SU-DHL-6 (cell line): Measurements from ENCODE around the gene ZBTB45.

Source experiments
- H2AFZ ChIP-seq: fragments of 200-600 bp; sonication (generic); 2 replicates; pipeline ENCODE4 v1.6.1; 2014; ENCODE audit warnings: low read depth, mild to moderate bottlenecking, moderate library complexity, mixed read lengths, antibody characterized with exemption, low read length; ENCODE audit not compliant: severe bottlenecking
- H3F3A ChIP-seq: fragments of 200-600 bp; shearing (Covaris generic); 2 replicates; pipeline ENCODE4 v1.6.0; 2016; ENCODE audit warnings: antibody characterized with exemption, mild to moderate bottlenecking; ENCODE audit not compliant: insufficient read depth
- H3K27ac ChIP-seq: fragments of 200-600 bp; sonication (generic); 2 replicates; pipeline ENCODE4 v1.5.1; 2016; ENCODE audit warnings: low read depth, mild to moderate bottlenecking, low read length, moderate library complexity, mixed read lengths
- H3K27me3 ChIP-seq: fragments of 200-600 bp; sonication (generic), shearing (Covaris generic); 2 replicates; pipeline ENCODE4 v1.6.0; 2014; ENCODE audit warnings: mild to moderate bottlenecking, low read length
- H3K36me3 ChIP-seq: fragments of 200-600 bp; sonication (generic); 2 replicates; pipeline ENCODE4 v1.6.1; 2014; ENCODE audit warnings: mild to moderate bottlenecking, low read length, mixed read lengths
- H3K4me2 ChIP-seq: fragments of 300-600, 200-600 bp; shearing (Covaris generic), sonication (generic); 2 replicates; pipeline ENCODE4 v1.6.0; 2014; ENCODE audit warnings: low read length, low read depth, mild to moderate bottlenecking; ENCODE audit not compliant: poor library complexity, severe bottlenecking
- H3K4me3 ChIP-seq: fragments of 200-600 bp; sonication (generic); 2 replicates; pipeline ENCODE4 v1.5.1; 2014; ENCODE audit warnings: antibody characterized with exemption, low read length, mild to moderate bottlenecking, mixed read lengths; ENCODE audit not compliant: insufficient read depth, poor library complexity, severe bottlenecking
- H3K79me2 ChIP-seq: fragments of 200-600 bp; sonication (generic); 2 replicates; pipeline ENCODE4 v1.6.1; 2014; ENCODE audit warnings: mild to moderate bottlenecking, low read length, moderate library complexity; ENCODE audit not compliant: insufficient read depth
- H3K9ac ChIP-seq: fragments of 200-600 bp; sonication (generic); 2 replicates; pipeline ENCODE4 v1.7.0; 2014; ENCODE audit warnings: mild to moderate bottlenecking, low read length
- H3K9me2 ChIP-seq: fragments of 200-600 bp; sonication (generic); replicated peaks from 2 replicates; pipeline ENCODE4 v1.6.1; 2014; ENCODE audit warnings: low read length; ENCODE audit not compliant: insufficient read depth
- H3K9me3 ChIP-seq: fragments of 200-600 bp; sonication (generic); 2 replicates; pipeline ENCODE4 v1.6.1; 2014; ENCODE audit warnings: low read length, mixed read lengths; ENCODE audit not compliant: insufficient read depth
- H4K20me1 ChIP-seq: fragments of 200-600 bp; sonication (generic); 2 replicates; pipeline ENCODE4 v1.6.1; 2014; ENCODE audit warnings: low read depth, mild to moderate bottlenecking, antibody characterized with exemption, low read length, moderate library complexity, mixed read lengths
- EZH2phosphoT487 ChIP-seq: fragments of 200-600 bp; sonication (generic), shearing (Covaris generic); conservative IDR thresholded peaks from 2 replicates; pipeline ENCODE4 v1.6.1; 2018; ENCODE audit warnings: mild to moderate bottlenecking, antibody characterized with exemption, low read length, moderate library complexity, mixed read lengths
- TF ChIP-seq, protein P1 (sequence below): fragments of 200-600 bp; sonication (generic); IDR thresholded peaks from one replicate; pipeline ENCODE4 v1.5.1; 2017; ENCODE audit warnings: antibody characterized with exemption, mild to moderate bottlenecking, low read length, moderate library complexity; ENCODE audit not compliant: insufficient read depth, poor library complexity, severe bottlenecking

ZBTB45 gene

DNA sequence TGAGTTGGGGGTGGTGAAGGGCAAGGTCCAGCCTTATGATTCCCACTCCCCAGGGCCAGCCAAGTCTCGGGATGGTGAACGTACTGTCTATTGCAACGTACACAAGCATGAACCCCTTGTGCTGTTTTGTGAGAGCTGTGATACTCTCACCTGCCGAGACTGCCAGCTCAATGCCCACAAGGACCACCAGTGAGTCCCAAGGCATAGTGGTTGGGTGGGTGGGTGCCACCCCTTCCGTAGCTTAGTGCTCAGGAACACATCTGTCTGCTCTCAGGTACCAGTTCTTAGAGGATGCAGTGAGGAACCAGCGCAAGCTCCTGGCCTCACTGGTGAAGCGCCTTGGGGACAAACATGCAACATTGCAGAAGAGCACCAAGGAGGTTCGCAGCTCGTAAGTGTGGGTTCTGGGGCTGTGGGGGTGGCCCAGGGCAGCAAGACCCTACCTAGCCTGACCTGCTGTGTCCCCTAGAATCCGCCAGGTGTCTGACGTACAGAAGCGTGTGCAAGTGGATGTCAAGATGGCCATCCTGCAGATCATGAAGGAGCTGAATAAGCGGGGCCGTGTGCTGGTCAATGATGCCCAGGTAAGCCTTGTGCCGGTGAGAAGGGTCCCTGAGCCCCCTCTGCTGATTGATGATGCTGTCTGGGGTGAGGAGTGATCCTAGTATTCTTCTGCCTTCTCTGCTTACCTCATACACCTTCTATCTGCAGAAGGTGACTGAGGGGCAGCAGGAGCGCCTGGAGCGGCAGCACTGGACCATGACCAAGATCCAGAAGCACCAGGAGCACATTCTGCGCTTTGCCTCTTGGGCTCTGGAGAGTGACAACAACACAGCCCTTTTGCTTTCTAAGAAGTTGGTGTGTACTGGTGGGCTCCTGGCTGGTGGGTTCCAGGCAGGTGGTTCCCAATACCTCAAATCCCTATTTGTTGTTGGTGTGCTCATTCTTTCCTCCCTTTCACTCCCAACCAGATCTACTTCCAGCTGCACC is 28.0 kb upstream of the ZBTB45 start:
- no peak overlapping the region for H2AFZ ChIP-seq
- H3F3A ChIP-seq, result peaks cover 23% of the 10 kb centered on the region
- no peaks in the 10 kb centered on the region for H3K9me2 ChIP-seq
- no peak overlapping the region for H3K27ac ChIP-seq
- no peak overlapping the region for H3K4me3 ChIP-seq
- no peaks in the 10 kb centered on the region for H3K9me3 ChIP-seq
- H3K4me2 ChIP-seq, result no peak overlapping the region
- peaks cover 40% of the 10 kb centered on the region for H3K79me2 ChIP-seq
- H3K36me3 ChIP-seq, result peaks cover 17% of the 10 kb centered on the region
- no peaks in the 10 kb centered on the region for H3K27me3 ChIP-seq
- H4K20me1 ChIP-seq, result peaks cover 24% of the 10 kb centered on the region
- TF ChIP-seq, protein P1, sequence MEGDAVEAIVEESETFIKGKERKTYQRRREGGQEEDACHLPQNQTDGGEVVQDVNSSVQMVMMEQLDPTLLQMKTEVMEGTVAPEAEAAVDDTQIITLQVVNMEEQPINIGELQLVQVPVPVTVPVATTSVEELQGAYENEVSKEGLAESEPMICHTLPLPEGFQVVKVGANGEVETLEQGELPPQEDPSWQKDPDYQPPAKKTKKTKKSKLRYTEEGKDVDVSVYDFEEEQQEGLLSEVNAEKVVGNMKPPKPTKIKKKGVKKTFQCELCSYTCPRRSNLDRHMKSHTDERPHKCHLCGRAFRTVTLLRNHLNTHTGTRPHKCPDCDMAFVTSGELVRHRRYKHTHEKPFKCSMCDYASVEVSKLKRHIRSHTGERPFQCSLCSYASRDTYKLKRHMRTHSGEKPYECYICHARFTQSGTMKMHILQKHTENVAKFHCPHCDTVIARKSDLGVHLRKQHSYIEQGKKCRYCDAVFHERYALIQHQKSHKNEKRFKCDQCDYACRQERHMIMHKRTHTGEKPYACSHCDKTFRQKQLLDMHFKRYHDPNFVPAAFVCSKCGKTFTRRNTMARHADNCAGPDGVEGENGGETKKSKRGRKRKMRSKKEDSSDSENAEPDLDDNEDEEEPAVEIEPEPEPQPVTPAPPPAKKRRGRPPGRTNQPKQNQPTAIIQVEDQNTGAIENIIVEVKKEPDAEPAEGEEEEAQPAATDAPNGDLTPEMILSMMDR, result no peak
- TF ChIP-seq EZH2phosphoT487, result no peak
- no peak overlapping the region for H3K9ac ChIP-seq

DNA sequence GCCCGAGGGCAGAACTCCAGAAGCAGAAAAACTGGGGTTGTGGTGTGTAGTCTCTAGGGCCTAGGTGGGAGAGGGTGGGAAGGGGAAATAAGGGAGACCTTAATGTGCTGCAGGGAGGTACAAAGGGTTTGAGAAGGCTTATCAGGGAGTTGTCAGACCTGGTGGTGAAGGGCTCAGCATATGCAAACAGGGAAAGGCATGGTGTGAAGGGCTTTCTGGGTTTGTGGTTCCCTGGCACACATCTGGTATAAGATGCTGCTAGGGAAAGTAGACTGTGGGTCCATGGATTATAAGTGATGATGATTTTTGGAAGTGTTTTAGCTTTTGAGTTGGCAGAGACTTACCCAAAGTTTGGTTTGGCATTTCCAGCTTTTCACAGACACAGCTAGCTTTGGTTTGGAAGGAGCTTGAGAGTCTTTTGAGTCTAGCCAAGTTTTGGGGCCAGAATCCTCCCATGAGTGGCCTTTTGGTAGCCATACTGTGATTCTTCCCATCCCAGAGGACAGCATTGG is 26.5 kb upstream of the ZBTB45 start:
- TF ChIP-seq, protein P1, result no peak
- TF ChIP-seq EZH2phosphoT487, result no peak
- Histone ChIP-seq H3K9me3 (no peaks in the 10 kb centered on the region), H4K20me1 (peaks cover 24% of the 10 kb centered on the region), H3K4me3 (peak overlapping the region; percentile 100), H2AFZ (no peak overlapping the region), H3K27ac (0 out of 2 replicates have a peak overlapping the region, but pooled peaks have one; percentile 82), H3K79me2 (peaks cover 40% of the 10 kb centered on the region), H3K9me2 (no peaks in the 10 kb centered on the region), H3K27me3 (no peaks in the 10 kb centered on the region), H3K4me2 (peak overlapping the region; percentile 77), H3K36me3 (peaks cover 17% of the 10 kb centered on the region), H3K9ac (peak overlapping the region; percentile 98), H3F3A (peaks cover 10% of the 10 kb centered on the region)

DNA sequence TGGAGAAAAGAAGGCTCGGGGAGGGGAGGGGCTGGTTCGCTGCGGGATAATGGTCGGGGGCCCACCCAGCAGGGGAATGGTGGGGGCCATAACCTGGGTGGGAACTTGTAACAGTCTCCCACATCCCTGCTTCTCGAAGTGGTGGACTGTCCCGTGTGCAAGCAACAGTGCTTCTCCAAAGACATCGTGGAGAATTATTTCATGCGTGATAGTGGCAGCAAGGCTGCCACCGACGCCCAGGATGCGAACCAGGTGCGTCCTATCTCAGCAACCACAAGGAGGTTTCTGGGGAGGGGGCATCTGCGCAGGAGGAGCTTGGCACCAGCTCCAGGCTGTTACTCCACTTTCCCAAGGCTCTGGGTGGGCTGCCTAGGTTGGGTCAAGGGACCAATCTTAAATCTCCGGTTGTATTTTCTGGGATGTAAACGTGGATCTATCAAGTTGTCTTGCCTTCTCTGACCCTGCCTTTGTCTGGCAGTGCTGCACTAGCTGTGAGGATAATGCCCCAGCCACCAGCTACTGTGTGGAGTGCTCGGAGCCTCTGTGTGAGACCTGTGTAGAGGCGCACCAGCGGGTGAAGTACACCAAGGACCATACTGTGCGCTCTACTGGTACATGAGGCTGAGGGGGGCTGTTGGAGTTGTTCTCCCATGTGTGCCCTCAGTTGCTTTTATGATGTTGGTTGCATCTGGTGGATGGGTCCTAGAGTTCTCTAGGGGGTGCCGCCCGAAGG is 25.8 kb upstream of the ZBTB45 start:
- H2AFZ ChIP-seq, result no peak overlapping the region
- no peaks in the 10 kb centered on the region for H3K9me2 ChIP-seq
- H3K9me3 ChIP-seq, result no peaks in the 10 kb centered on the region
- peak overlapping the region; percentile 100 for H3K4me3 ChIP-seq
- 0 out of 2 replicates have a peak, but pooled peaks cover 8% of the 10 kb centered on the region for H3F3A ChIP-seq
- H3K27ac ChIP-seq, result peak overlapping the region; percentile 82
- H3K27me3 ChIP-seq, result no peaks in the 10 kb centered on the region
- H3K4me2 ChIP-seq, result peak overlapping the region; percentile 77
- peaks cover 40% of the 10 kb centered on the region for H3K79me2 ChIP-seq
- H3K36me3 ChIP-seq, result peaks cover 17% of the 10 kb centered on the region
- TF ChIP-seq, protein P1, result no peak
- TF ChIP-seq EZH2phosphoT487, result no peak
- peaks cover 24% of the 10 kb centered on the region for H4K20me1 ChIP-seq
- H3K9ac ChIP-seq, result peak overlapping the region; percentile 98
